ENCODE measurements around the gene APPL2. TPM values are rescaled to one million over a fixed set of nuclear protein-coding genes. Genes with fewer than 3 reads are reported as not detected.

APPL2 gene, protein sequence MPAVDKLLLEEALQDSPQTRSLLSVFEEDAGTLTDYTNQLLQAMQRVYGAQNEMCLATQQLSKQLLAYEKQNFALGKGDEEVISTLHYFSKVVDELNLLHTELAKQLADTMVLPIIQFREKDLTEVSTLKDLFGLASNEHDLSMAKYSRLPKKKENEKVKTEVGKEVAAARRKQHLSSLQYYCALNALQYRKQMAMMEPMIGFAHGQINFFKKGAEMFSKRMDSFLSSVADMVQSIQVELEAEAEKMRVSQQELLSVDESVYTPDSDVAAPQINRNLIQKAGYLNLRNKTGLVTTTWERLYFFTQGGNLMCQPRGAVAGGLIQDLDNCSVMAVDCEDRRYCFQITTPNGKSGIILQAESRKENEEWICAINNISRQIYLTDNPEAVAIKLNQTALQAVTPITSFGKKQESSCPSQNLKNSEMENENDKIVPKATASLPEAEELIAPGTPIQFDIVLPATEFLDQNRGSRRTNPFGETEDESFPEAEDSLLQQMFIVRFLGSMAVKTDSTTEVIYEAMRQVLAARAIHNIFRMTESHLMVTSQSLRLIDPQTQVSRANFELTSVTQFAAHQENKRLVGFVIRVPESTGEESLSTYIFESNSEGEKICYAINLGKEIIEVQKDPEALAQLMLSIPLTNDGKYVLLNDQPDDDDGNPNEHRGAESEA
- 21.5 TPM for total RNA-seq

DNA sequence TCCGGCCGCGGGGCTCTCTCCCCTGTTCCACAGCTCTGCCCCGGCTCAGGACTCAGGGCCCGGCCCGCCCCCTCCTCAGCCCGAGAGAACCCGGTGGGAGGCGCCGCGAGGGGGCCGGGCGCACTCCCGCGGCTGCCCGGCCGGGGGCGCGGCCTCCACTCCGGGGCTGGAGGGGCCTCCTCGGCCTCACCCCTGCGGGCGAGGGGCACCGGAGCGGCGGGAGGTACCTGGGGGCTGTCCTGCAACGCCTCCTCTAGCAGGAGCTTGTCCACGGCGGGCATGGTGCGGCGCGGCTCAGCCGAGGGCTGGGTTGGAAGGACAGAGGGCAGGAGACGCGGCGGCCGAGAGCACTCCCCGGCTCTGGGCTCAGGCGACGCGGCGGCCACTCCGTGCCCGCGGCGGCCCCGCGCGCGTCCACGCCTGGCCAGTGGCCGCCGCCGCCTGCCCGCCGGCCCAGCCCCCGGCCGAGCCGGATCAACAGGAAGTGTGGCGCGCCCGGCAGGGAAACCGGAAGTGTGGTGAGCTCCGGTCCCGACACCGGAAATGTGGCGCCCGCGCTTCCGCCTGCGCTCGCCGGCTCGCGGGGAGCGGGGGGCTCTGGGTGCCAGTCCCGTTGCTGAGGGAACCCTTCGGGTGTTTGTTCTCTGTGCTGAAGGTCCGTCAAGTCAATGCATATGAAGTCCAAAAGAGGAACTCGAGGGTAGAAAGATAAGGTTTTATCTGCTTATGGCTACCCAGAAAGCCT, at the start of gene APPL2:
TSS of gene APPL2 (minus strand) at position 443 of the 745 bp plus-strand sequence. CDS start at position 281, 162 bp downstream.
- peak; percentile 55 to 88 (median 86) for DNase-seq (ENCODE audit: low read depth in 2 of 3, low spot score in 2 of 3)

DNA sequence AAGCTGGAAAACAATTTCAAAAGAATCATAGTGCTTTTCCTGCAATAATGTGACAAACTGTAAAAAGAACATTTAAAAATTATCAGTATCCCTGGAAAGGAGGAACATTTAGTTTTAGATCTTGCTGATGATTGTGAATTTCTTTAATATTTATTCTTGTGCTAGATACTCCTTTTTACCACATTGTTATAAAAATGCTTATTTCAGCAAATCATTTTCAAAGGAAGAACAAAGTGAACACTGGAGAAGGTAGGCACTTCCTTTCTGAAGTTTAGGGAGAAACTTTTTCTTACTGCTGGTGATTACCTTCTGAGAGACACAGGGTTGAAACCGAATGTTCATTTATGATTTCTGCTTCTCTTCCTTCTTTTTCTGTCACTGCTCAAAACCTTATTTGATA, 49.4 kb upstream of the APPL2 start:
- DNase-seq (ENCODE audit: low read depth in 2 of 3, low spot score in 2 of 3) = no peak

DNA sequence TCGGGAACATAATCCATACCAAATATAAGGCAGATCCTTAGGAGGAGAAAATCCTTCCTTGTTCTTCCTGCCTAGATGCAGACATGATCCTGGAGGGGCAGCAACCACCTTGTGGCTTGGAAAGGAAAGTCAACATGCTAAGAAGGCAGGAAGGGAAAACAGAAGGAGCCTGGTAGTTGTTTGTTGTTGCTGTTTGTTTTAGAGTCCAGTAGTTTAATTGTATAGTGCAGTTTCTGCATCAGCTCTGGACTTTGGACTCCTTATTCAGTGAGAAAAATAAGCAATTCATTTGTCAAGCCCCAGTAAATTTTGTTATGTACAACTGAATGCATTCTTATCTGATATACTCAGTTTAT, 45.7 kb upstream of the APPL2 start:
- no peak for DNase-seq (ENCODE audit: low read depth in 2 of 3, low spot score in 2 of 3)

DNA sequence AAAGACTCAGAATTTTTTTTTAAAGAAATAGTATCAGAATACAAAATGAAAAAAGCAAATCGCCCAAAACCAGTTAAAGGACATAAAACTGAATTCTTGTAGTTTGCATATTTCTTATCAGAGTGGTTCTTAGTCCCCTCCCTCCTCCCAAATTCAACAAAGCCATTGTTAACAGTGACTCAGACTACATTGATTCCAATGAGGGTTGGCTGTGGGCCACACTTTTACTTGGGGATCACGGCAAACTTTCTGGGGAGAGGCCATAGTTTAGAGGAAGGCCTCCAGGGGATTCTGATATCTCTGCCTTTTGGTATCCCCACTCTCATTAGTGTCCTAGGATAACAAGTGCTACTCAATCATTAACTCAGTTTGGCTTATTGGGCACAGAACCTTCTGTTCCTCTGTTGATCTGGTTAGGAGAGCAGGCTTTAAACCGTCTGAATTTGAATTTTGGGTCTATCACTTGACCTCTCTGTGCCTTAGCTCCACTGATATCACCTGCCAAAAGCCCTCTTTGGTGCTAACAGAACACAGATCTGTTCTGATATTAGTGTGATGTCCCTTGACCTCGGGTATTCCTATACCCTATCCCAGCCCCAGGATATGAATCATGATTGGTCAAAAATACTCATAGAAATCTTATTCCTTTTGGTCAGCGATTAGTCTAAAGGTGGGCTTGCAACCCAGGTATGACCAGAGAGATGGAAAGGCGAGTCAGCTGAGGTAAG, 45.2 kb upstream of the APPL2 start:
- DNase-seq (ENCODE audit: low read depth in 2 of 3, low spot score in 2 of 3) = no peak

DNA sequence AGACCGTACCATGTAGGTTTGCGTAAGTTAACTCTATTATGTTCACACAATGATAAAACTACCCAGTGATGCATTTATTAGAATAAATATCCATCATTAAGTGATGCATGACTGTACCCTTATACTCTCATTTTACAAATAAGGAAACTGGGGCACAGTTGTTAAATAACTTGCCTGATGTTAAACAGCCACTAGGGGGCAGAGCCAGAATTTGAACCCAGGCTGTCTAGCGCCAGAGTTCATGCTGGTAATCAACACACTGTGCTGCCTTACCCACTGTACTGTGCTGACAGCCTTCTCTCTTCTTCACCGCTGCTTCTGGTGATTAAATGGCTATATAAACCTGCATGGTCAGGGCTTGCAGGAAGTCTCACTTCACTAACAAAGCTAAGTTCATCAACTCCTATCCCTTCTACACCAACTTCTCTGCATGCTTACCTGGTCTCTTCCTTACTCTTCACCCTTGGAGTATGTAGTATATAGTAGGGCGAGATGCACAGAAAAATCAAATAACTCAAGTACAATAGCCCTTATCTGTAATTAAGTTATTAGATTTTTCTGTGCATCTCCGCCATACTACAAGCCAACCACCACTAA, 43.6 kb upstream of the APPL2 start:
- peak in 2 of 3 donors; percentile 11 to 34 for DNase-seq (ENCODE audit: low read depth in 2 of 3, low spot score in 2 of 3)

DNA sequence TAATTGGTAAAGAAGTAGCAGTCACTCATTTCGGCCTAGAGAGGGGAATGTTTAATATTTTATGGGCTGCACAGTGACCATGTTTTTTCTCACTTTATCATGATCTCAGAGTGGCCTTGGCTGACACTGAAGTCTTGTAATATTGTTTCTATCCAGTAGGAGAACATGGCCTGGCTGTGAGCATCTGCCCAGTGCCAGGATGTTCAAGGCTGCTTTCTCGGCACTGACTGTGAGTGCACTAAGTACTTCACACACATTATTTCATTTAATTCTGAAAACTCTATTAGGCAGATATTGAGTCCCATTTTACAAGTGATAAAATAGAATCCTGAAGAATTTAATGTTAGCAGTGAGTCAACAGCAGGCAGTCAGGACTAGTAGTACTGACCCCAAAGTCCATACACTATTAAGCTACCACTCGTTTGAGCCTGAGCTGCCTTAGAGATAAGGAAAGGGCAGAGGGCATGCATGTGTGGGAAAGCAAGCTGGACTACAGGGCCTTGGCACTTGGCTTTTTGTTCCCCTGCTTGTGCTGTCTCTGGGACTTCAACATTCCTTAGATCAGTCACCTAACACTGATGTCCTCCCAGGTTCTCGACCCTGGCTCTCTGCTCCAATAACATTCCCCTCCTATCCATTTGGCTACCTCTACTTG, 42.2 kb upstream of the APPL2 start:
- peak in 1 of 3 donors; percentile 9 for DNase-seq (ENCODE audit: low read depth in 2 of 3, low spot score in 2 of 3)

DNA sequence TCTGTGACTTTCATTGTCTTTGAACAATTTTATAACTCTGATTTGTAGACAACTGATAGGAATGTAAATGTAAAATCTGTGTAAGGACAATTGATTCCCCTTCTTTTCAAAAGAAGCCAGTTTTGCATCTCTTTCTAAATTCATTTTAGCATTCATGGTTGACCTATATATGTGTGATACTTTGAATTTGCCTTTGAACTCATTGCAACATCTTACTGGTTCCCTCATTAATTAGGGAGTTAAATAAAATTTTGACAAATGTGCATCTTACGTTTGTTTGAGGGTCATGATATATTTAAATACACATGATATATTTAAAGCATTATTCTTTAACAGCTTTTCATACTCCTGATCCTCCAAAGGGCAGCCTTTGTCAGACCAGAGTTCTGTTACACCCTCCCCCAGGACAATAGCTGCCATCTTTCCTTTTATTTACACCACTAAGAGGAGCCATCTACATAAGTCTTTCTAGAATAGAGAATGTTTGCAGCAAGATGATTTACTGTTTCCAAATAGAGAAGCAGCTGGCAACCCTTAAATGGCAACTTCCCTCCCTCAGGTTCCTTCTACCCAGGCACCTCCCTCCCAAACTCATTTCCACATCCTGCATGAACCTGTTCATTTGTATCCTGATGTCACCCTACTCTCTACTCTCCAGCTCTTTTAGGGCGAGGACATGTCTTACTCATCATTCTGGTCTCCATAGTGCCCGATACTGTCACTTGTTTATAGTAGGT, 40.2 kb upstream of the APPL2 start:
- peak in 1 of 3 donors; percentile 31 for DNase-seq (ENCODE audit: low read depth in 2 of 3, low spot score in 2 of 3)

DNA sequence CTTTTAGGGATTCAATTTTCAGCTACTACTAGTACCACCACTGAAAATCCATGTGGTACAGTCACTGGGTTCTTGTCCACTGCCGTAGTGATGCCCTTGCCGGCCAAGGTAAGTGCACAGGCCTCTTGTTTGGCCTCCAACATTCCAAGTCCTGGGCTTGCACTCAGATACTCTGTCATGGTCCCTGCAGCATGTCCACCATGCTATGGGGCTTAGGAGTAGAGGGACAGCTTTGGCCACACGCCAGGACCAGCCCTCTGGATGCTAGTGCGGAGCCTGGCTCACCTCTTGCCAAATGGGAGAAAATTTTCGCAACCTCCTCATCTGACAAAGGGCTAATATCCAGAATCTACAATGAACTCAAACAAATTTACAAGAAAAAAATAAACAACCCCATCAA, 38.6 kb upstream of the APPL2 start:
- no peak for DNase-seq (ENCODE audit: low read depth in 2 of 3, low spot score in 2 of 3)

DNA sequence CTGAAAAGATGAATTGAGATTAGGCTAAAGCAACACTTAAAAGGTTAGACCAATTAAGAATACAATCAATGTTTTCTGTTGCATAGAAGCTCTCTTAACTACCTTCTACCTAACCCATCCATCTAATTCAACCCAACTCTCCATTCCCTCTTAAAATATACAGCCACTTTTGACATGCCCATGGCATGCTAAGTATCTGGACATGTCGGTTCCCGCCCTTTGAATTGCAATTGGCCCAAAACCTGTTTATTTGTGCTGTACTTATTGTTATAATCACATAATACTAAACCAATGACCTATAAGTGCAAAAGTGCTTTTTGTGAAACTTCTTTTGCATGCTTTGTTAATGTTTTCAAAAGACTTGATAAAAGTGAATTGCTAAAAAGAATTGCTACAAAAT, 37.6 kb upstream of the APPL2 start:
- no peak for DNase-seq (ENCODE audit: low read depth in 2 of 3, low spot score in 2 of 3)

DNA sequence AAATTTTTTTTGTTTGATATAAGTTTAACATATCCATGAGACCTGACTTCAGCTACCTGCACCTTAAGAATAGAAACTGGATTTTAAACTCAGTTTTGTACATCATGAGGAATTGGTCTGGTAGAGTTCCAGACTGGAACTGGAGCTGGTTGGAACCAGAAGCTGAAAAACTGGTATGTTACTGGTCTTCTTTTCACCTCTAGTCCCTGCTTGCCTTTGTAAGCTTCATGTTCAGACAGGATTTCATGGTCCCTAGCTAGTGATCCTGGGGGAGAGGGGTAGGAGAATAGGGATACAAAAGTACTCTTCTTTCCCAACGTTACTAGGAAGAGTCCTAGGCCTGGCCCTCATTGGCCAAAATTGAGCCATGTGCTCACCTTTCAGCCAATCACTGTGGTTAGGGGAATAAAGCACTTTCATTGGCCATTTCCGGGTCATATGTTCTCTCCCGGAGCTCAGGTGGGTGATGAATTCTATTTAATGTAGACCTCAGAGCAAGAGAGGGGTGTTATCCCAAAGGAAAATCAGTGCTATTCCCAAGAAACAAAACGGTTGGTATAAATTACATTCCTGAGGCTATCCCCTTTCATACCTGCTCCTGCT, 36.9 kb upstream of the APPL2 start:
- no peak for DNase-seq (ENCODE audit: low read depth in 2 of 3, low spot score in 2 of 3)

DNA sequence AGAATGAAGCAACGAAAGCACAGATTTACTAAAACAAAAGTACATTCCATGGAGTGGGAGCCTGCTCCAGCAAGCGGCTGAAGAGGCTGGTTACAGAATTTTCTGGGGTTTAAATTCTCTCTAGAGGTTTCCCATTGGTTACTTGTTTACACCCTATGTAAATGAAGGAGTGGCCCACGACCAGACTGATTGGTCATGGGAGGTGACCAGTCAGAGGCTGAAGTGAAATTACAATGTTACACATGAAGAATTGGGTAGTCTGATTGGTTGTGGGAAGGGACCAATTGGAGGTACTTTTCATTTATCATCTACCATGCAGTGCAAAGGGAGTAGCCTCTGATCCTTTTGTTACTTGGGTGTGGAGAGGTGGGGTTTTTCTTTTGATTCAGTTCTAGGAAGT, 36.2 kb upstream of the APPL2 start:
- DNase-seq (ENCODE audit: low read depth in 2 of 3, low spot score in 2 of 3) = no peak

DNA sequence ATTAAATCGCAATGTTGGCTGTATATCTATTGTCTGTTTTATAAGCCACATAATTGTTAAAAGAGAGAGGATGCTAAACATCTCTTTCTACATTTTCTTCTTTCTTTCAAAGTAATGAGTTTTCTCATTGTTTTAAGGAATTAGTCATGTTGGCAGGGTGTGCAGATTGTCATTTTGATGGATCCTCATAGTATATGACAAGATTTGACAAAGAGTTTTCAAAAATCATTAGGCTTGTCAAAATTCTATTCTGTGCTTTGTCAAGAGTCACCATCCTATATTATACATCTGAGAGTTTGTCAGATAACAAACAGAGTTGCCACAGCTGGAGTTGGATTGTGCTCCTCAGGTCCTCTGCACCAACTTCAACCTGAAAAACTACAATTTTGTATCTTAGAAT, 35.4 kb upstream of the APPL2 start:
- no peak for DNase-seq (ENCODE audit: low read depth in 2 of 3, low spot score in 2 of 3)

DNA sequence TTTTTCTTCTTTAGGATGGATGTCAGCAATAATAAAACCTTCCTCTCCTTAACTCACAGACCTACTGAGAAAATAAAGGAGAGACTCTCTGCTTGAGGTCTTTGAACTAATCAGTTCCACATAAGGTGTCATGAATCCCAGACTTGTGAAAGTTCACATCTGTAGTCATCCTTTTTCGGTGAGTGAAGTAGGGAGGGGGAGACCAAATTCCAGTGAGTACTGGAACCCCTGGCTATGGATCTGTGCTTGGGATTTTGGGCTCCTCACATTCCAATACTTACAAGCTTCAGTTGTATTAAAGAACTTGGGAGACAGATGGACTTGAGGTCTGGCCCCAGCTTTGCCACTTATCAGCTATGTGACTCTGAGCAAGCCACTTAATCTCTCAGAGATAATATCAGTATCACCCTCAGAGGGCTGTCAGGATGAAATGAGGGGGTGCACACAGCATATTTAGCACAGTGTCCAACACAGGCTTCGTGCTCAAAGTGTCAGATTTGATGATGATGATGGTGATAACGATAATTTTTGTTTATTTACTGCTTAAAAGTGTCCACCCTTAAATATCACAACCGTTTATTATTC, 34.8 kb upstream of the APPL2 start:
- DNase-seq (ENCODE audit: low read depth in 2 of 3, low spot score in 2 of 3) = no peak

DNA sequence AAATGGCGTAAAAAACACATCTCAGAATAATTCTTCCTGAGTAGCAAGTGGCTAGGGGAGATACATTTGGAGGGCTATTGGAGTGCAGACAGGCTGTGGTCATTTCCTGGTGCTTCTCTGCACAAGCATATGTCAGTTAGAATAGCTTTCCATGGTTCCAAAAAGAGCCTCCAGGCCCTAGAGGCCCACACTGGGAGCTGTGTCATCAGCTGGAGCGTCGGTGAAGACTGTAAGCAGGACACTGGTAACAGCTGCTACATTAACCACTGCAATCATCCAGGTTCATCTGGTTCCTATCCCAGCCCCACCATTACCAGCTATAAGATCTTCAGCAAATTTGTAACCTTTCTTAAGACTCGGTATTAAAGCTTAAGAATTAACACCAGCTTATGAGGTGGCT, 31.7 kb upstream of the APPL2 start:
- no peak for DNase-seq (ENCODE audit: low read depth in 2 of 3, low spot score in 2 of 3)

DNA sequence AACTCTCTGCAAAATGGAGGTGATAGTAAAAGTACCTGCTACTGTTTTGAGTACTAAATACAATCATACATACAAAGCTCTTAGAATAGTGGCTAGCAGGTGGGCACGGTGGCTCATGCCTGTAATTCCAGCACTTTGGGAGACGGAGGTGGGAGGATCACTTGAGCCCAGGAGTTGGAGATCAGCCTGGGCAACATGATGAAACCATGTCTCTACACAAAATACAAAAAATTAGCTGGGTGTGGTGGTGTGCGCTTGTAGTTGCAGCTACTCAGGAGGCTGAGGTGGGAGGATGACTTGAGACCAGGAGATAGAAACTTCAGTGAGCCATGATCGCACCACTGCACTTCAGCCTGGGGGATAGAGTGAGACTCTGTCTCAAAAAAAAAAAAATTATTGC, 28.8 kb upstream of the APPL2 start:
- DNase-seq (ENCODE audit: low read depth in 2 of 3, low spot score in 2 of 3) = no peak

DNA sequence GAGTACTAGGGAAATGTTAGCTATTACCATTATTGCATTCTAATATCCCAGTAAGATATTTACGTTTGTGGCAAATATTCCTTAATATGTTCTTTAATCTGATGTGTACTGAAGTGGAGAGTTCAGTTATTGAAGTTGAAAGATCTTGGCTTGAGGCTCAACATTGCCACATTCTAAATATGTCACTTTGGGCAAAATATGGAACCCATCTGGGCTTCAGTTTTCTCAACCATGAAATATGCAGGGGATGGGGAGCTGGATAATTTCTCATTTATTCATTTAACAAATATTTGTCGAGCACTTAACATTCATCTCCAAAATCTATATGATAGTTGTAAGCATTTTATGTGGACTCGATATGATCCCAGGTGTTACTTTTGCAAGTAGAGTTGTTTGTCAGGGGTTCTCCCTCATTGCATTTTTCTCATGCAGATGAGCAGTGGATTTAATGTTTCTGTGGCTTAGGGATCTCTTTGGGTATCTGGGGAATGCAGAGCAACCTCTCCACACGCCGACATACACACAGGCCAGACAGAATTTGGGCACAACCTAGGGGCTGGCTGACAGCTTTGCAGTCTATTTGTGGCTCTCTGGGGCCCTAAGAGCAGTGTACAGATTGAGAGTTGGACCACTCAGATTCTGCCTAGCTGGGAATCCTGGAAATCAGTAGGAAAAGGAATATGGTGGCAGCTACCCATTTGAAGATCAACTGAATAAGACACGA, 26.6 kb upstream of the APPL2 start:
- no peak for DNase-seq (ENCODE audit: low read depth in 2 of 3, low spot score in 2 of 3)

DNA sequence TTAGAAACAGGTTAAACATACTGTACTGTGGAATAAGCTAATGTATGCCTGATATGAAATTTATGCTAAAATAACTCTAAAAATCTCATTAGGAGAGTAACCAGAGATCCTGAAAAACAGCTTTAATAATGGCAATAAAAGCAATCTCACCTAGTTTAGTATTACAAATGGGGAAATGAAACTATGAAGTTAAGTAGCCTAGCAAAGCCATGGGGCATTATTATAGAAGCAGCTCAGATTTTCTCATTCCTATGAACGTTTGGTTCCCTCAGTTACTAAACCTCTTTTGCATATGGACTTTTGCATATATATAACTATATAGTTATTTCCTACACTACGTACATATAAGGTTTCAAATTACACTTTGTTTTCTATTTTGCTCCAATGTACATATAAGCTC, 25.0 kb upstream of the APPL2 start:
- no peak for DNase-seq (ENCODE audit: low read depth in 2 of 3, low spot score in 2 of 3)

DNA sequence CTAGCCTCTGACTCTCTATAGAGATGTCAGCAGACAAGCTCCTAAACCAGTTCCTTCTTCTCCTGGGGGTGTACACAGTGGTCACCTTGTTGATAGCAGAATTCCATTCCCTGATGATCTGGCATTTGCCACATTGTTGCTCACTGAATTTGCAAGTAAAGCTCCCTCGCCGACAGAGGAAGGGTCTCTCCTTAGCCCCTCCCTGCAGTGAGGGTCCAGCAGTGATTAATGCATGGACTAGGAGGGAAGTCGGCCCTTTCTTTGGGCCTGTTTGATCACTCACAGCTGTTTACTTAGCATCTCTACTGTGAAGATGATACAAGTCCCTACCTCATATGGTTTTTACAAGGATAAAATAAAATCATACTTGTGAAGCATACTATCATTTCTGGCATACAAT, 23.3 kb upstream of the APPL2 start:
- DNase-seq (ENCODE audit: low read depth in 2 of 3, low spot score in 2 of 3) = no peak

All from hematopoietic multipotent progenitor cell (in vitro differentiated cells).